ENCODE data around the gene GNE.

GNE gene

GRCh38 chr9:36169708-36170107 lies 88.5 kb downstream of the GNE start:
- H3K4me3 ChIP-seq (ENCODE audit: low read length): no peak overlapping the region
- no peak for TF ChIP-seq CTCF (conservative IDR thresholded peaks at IDR 0.05; ENCODE audit: low read depth, low read length)
- no peak for DNase-seq (ENCODE audit: low read depth)

- TF ChIP-seq CTCF (conservative IDR thresholded peaks at IDR 0.05; ENCODE audit: low read depth, low read length): no peak
- no peak for DNase-seq (ENCODE audit: low read depth)
- H3K4me3 ChIP-seq (ENCODE audit: low read length): no peak within 1 kb of the TSS
Observed at GRCh38 chr9:36169166-36169565, 89.1 kb downstream of the GNE start, which contains the start of gene CCIN. Gene CCIN, plus strand, starts transcription at chr9:36169388. Its CDS starts 115 bp downstream, at chr9:36169503.

- DNase-seq (ENCODE audit: low read depth): no peak
Observed at GRCh38 chr9:36166168-36166927, 91.9 kb downstream of the GNE start.

GRCh38 chr9:36165826-36166167 lies 92.5 kb downstream of the GNE start:
- no peak for DNase-seq (ENCODE audit: low read depth)
- no peak overlapping the region for H3K4me3 ChIP-seq (ENCODE audit: low read length)
- TF ChIP-seq CTCF (conservative IDR thresholded peaks at IDR 0.05; ENCODE audit: low read depth, low read length): no peak

More at GRCh38 chr9:36166168-36166927, 91.9 kb downstream of the GNE start:
- H3K4me3 ChIP-seq (ENCODE audit: low read length): peak overlapping the region; percentile 36
- TF ChIP-seq CTCF (conservative IDR thresholded peaks at IDR 0.05; ENCODE audit: low read depth, low read length): peak; percentile 73

GRCh38 chr9:36164989-36165388 lies 93.3 kb downstream of the GNE start:
- DNase-seq (ENCODE audit: low read depth): no peak
- no peak overlapping the region for H3K4me3 ChIP-seq (ENCODE audit: low read length)
- no peak for TF ChIP-seq CTCF (conservative IDR thresholded peaks at IDR 0.05; ENCODE audit: low read depth, low read length)

Measured in retinal pigment epithelial cell (primary cell).